Lower lobe of right lung (tissue), 2 donors: ENCODE measurements around the gene ANO2. TPM values are rescaled to one million over a fixed set of nuclear protein-coding genes. Genes with fewer than 3 reads are reported as not detected.
A peak's percentile ranks its signal among the peaks of the same experiment; 100 is the strongest.

Experiments
- ATAC-seq, 2 donors: fragments of 200-7000 bp; cut with Tn5 transposase; one replicate each; pipeline ENCODE4 v1.9.1; 2020 to 2022; ENCODE audit warnings: mild to moderate bottlenecking in 2 of 2, moderate library complexity in 2 of 2
- DNase-seq: peaks from one replicate; pipeline ENCODE4 v3.0.0-alpha.2; 2020
- H3K27ac ChIP-seq: fragments of 200-600 bp; one replicate; pipeline ENCODE4 v1.8.0; 2022
- H3K27me3 ChIP-seq: fragments of 200-600 bp; one replicate; pipeline ENCODE4 v1.8.0; 2022; ENCODE audit warnings: low read depth
- H3K36me3 ChIP-seq: fragments of 200-600 bp; one replicate; pipeline ENCODE4 v1.8.0; 2022; ENCODE audit warnings: mild to moderate bottlenecking
- H3K4me1 ChIP-seq: fragments of 200-600 bp; one replicate; pipeline ENCODE4 v1.8.0; 2022
- H3K4me3 ChIP-seq: fragments of 200-600 bp; one replicate; pipeline ENCODE4 v1.8.0; 2022; ENCODE audit warnings: mild to moderate bottlenecking
- H3K9me3 ChIP-seq: fragments of 200-600 bp; one replicate; pipeline ENCODE4 v1.8.0; 2022
- intact Hi-C: fragments of 100-400 bp; cut with DNase I; formaldehyde crosslinking; loops from one replicate; pipeline ENCODE4 v1.11.0; 2022
- total RNA-seq: library from RNA; stranded (reverse); fragmentation: NEBNext Ultra II Directional; extraction: Animal tissue kit (Norgen Biotek cat#: 25700); gene quantifications from one replicate; pipeline ENCODE4 v1.2.1, GENCODE V29; 2021
- TF ChIP-seq, protein P1 (sequence below): fragments of 200-600 bp; IDR thresholded peaks from one replicate; pipeline ENCODE4 v1.8.0; 2022; ENCODE audit warnings: antibody characterized with exemption, mild to moderate bottlenecking
- donor health status: DM: no; HTN: yes; CAD: no; lungs with severe emphysema.

The ANO2 gene
- total RNA-seq, 1 donor from 2014 or later = 22.2 TPM

DNA sequence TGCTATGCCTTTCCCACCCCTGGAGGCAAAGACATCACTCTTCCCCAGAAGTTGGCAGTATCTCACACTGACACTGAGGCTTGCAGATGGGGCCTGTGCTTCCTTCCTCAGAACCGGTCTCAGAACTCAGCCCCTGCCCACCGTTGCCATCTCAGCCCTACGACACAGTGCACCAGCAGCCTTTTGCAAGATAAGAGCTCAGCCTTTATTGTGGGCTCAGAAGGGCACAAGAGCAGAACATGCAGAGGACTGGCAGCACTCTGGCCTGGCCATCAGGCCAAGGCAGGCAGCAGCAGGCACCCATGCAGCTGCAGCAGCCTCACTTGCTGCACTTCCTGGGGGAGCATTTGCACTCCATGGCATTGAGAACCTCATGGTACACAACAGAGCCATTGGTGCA, 3.6 kb upstream of the ANO2 start:
- intact Hi-C loops = no loop called here
- DNase-seq = no peak
- Histone ChIP-seq H3K4me1 (no peaks in the 10 kb centered on the region), H3K9me3 (no peaks in the 10 kb centered on the region), H3K27me3 (peaks cover 33% of the 10 kb centered on the region), H3K27ac (no peak overlapping the region), H3K36me3 (peaks cover 39% of the 10 kb centered on the region), H3K4me3 (no peak overlapping the region)
- TF ChIP-seq, protein P1, sequence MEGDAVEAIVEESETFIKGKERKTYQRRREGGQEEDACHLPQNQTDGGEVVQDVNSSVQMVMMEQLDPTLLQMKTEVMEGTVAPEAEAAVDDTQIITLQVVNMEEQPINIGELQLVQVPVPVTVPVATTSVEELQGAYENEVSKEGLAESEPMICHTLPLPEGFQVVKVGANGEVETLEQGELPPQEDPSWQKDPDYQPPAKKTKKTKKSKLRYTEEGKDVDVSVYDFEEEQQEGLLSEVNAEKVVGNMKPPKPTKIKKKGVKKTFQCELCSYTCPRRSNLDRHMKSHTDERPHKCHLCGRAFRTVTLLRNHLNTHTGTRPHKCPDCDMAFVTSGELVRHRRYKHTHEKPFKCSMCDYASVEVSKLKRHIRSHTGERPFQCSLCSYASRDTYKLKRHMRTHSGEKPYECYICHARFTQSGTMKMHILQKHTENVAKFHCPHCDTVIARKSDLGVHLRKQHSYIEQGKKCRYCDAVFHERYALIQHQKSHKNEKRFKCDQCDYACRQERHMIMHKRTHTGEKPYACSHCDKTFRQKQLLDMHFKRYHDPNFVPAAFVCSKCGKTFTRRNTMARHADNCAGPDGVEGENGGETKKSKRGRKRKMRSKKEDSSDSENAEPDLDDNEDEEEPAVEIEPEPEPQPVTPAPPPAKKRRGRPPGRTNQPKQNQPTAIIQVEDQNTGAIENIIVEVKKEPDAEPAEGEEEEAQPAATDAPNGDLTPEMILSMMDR = no peak
- no peak for ATAC-seq

DNA sequence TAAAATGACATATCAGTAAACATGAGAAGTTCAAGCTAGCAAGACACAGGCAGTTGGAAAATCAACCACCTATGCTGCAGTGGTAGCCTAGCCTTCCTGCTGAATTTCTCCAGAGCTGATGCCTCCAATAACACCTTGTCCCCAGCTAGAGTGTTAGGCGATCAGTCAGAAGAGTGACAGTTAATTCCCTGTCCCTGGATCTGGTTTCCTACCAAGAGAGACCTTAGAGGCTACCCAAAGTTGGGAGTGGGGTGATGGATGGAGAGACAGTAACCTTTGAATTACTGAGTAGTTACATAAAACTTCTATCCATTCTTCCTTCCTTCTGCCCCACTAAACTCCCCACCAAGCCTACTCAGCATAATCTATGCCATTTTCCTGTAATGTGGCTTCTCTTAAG, 1.9 kb upstream of the ANO2 start:
- Histone ChIP-seq H3K36me3 (peaks cover 39% of the 10 kb centered on the region), H3K27me3 (peaks cover 37% of the 10 kb centered on the region), H3K4me3 (no peak overlapping the region), H3K4me1 (no peaks in the 10 kb centered on the region), H3K27ac (no peak overlapping the region), H3K9me3 (no peaks in the 10 kb centered on the region)
- intact Hi-C loops = no loop called here
- TF ChIP-seq, protein P1 = no peak
- DNase-seq (no peak), ATAC-seq (no peak)

DNA sequence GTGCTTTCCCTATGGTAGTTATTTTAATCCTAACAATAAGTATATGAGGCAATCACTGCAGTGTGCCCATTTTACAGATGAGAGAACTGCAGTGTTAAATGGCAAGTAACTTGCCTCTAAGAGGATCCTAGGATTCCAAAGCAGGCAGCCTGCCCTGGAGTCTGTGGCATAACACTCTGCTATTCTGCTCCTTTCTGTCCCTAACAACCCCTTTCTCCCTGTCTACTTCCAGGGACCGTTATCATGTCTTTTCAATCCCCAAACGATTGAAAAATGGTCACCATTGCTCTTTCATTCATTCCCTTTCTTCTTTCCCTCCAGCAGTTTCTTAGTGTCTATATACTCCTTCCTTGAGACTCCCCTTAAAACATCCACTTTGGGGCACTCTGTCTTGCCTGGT, 1.3 kb upstream of the ANO2 start:
- Histone ChIP-seq H3K27me3 (peaks cover 37% of the 10 kb centered on the region), H3K4me3 (no peak overlapping the region), H3K4me1 (no peaks in the 10 kb centered on the region), H3K9me3 (no peaks in the 10 kb centered on the region), H3K27ac (no peak overlapping the region), H3K36me3 (peaks cover 34% of the 10 kb centered on the region)
- TF ChIP-seq, protein P1 = no peak
- ATAC-seq (no peak), DNase-seq (no peak)
- intact Hi-C loops = no loop called here

DNA sequence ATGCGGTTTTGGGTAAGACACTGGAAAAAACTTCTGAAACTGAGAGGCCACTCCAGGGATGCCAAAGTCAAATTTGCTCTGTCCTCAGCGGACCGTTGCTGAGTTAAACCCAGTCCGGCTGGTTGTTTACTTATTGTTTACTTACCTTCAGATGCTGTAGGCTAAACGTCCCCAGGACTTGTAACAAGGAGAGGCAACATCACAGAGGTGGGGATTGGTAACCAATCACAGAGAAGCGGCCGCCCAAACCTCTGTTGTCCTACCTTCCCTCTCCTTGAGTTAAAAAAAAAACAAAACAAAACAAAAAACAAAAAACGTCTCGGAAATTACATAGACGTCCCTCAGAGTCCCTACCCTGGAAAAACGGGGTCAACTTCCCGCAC, 380 bp downstream of the ANO2 start:
- intact Hi-C loops = no loop called here
- ATAC-seq (no peak), DNase-seq (no peak)
- H3K27me3 ChIP-seq = peaks cover 36% of the 10 kb centered on the region
- peaks cover 20% of the 10 kb centered on the region for H3K36me3 ChIP-seq
- H3K4me1 ChIP-seq = no peaks in the 10 kb centered on the region
- peak overlapping the region; percentile 41 for H3K4me3 ChIP-seq
- no peaks in the 10 kb centered on the region for H3K9me3 ChIP-seq
- TF ChIP-seq, protein P1 = no peak
- H3K27ac ChIP-seq = no peak overlapping the region

DNA sequence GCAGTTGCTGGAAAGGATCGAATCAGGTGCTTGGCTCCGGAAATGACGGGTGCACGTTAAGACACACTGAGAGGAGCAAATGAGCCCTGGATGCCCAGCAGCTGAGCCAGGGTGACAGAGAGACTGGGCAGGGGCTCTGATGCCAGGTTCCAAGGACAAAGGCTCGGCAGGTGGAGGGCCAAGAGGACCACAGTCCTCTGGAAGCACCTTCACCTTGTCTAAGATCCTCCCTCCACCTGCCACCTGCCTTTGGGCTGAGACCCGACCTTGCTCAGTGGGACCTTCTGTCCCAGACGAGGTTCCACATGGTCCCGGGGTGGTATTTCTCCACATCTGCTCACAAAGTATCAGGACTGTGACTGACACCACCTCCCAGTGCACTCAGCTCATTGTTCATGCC, 1.0 kb downstream of the ANO2 start:
- peaks cover 33% of the 10 kb centered on the region for H3K27me3 ChIP-seq
- intact Hi-C loops = no loop called here

More for the DNA sequence above, 1.0 kb downstream of the ANO2 start:
- Histone ChIP-seq H3K9me3 (no peaks in the 10 kb centered on the region), H3K27ac (no peak overlapping the region), H3K4me3 (no peak overlapping the region), H3K36me3 (peaks cover 17% of the 10 kb centered on the region), H3K4me1 (no peaks in the 10 kb centered on the region)
- no peak for DNase-seq
- no peak for ATAC-seq
- TF ChIP-seq, protein P1 = no peak
